H9 (cell line): Measurements from ENCODE around the gene ELOA. TPM values are rescaled to one million over a fixed set of nuclear protein-coding genes. Genes with fewer than 3 reads are reported as not detected.

ENCODE experiments used
- DNase-seq: peaks from one replicate; pipeline ENCODE4 v3.0.0-alpha.2; 2017
- H2AFZ ChIP-seq: one replicate; pipeline ENCODE4 v1.6.1; 2013; ENCODE audit warnings: mild to moderate bottlenecking, low read length, control low read depth, moderate library complexity
- H2AK5ac ChIP-seq: 2 replicates; pipeline ENCODE4 v1.6.1; 2013; ENCODE audit warnings: low read length, control low read depth, mixed read lengths; ENCODE audit not compliant: insufficient read length
- H2BK120ac ChIP-seq: one replicate; pipeline ENCODE4 v1.6.1; 2013; ENCODE audit warnings: low read depth, mild to moderate bottlenecking, low read length, control low read depth, inconsistent platforms; ENCODE audit not compliant: poor library complexity, severe bottlenecking
- H2BK12ac ChIP-seq: 2 replicates; pipeline ENCODE4 v1.6.1; 2013; ENCODE audit warnings: low read length, control low read depth, mixed read lengths, low read depth; ENCODE audit not compliant: insufficient read length
- H2BK15ac ChIP-seq: 2 replicates; pipeline ENCODE4 v1.6.1; 2013; ENCODE audit warnings: low read depth, low read length, control low read depth
- H2BK20ac ChIP-seq: one replicate; pipeline ENCODE4 v1.6.1; 2013; ENCODE audit warnings: low read depth, mild to moderate bottlenecking, low read length, control low read depth, inconsistent platforms; ENCODE audit not compliant: poor library complexity, severe bottlenecking
- H2BK5ac ChIP-seq: 2 replicates; pipeline ENCODE4 v1.6.1; 2013; ENCODE audit warnings: low read length, control low read depth, mixed read lengths; ENCODE audit not compliant: insufficient read length
- H3K14ac ChIP-seq: 2 replicates; pipeline ENCODE4 v1.6.1; 2013; ENCODE audit warnings: low read length, control low read depth; ENCODE audit not compliant: insufficient read depth
- H3K18ac ChIP-seq: 2 replicates; pipeline ENCODE4 v1.6.1; 2013; ENCODE audit warnings: low read depth, mild to moderate bottlenecking, mixed read lengths, low read length, control low read depth; ENCODE audit not compliant: insufficient read length
- H3K23ac ChIP-seq: 2 replicates; pipeline ENCODE4 v1.6.1; 2013; ENCODE audit warnings: low read length, control low read depth, mixed read lengths, low read depth; ENCODE audit not compliant: insufficient read length
- H3K23me2 ChIP-seq: 2 replicates; pipeline ENCODE4 v1.6.1; 2013; ENCODE audit warnings: low read depth, mild to moderate bottlenecking, mixed read lengths, low read length, control low read depth; ENCODE audit not compliant: insufficient read length, poor library complexity, severe bottlenecking
- H3K27ac ChIP-seq: 2 replicates; pipeline ENCODE4 v1.5.1; 2013; ENCODE audit warnings: low read length, control low read depth, mixed read lengths, low read depth; ENCODE audit not compliant: insufficient read length
- H3K27me3 ChIP-seq: 2 replicates; pipeline ENCODE4 v1.6.1; 2013; ENCODE audit warnings: low read length, control low read depth, inconsistent platforms; ENCODE audit not compliant: insufficient read depth
- H3K4ac ChIP-seq: 2 replicates; pipeline ENCODE4 v1.6.1; 2013; ENCODE audit warnings: low read depth, mild to moderate bottlenecking, control low read depth, inconsistent platforms, low read length, moderate library complexity
- H3K4me1 ChIP-seq: 2 replicates; pipeline ENCODE4 v1.6.1; 2013; ENCODE audit warnings: low read length, control low read depth, inconsistent platforms; ENCODE audit not compliant: insufficient read depth
- H3K4me2 ChIP-seq: 2 replicates; pipeline ENCODE4 v1.6.1; 2013; ENCODE audit warnings: low read length, control low read depth, mixed read lengths; ENCODE audit not compliant: insufficient read length, insufficient read depth
- H3K56ac ChIP-seq: 2 replicates; pipeline ENCODE4 v1.6.1; 2013; ENCODE audit warnings: low read depth, mild to moderate bottlenecking, mixed read lengths, low read length, control low read depth; ENCODE audit not compliant: insufficient read length
- H3K79me1 ChIP-seq: 2 replicates; pipeline ENCODE4 v1.6.1; 2013; ENCODE audit warnings: low read depth, mild to moderate bottlenecking, moderate library complexity, low read length, control low read depth, inconsistent platforms; ENCODE audit not compliant: insufficient read depth, poor library complexity, severe bottlenecking
- H3K79me2 ChIP-seq: 2 replicates; pipeline ENCODE4 v1.6.1; 2013; ENCODE audit warnings: low read length, control low read depth, inconsistent platforms; ENCODE audit not compliant: insufficient read depth
- H3K9ac ChIP-seq: 2 replicates; pipeline ENCODE4 v1.6.1; 2013; ENCODE audit warnings: low read length, control low read depth, mixed read lengths; ENCODE audit not compliant: insufficient read length; ENCODE audit errors: extremely low read depth
- H3K9me3 ChIP-seq: one replicate; pipeline ENCODE4 v1.6.1; 2013; ENCODE audit warnings: low read depth, low read length, inconsistent platforms; ENCODE audit not compliant: control insufficient read depth
- H3T11ph ChIP-seq: one replicate; pipeline ENCODE4 v1.6.1; 2013; ENCODE audit warnings: mild to moderate bottlenecking, low read length, control low read depth, inconsistent platforms
- H4K20me1 ChIP-seq: one replicate; pipeline ENCODE4 v1.6.1; 2013; ENCODE audit not compliant: control insufficient read depth, insufficient read length, insufficient read depth
- H4K5ac ChIP-seq: 2 replicates; pipeline ENCODE4 v1.6.1; 2013; ENCODE audit warnings: low read depth, mild to moderate bottlenecking, mixed read lengths, low read length, control low read depth; ENCODE audit not compliant: insufficient read length
- H4K8ac ChIP-seq: replicated peaks from 2 replicates; pipeline ENCODE4 v1.6.1; 2013; ENCODE audit warnings: low read length, control low read depth, mixed read lengths, low read depth; ENCODE audit not compliant: insufficient read length
- H4K91ac ChIP-seq: 2 replicates; pipeline ENCODE4 v1.6.1; 2013; ENCODE audit warnings: low read depth, mild to moderate bottlenecking, moderate library complexity, mixed read lengths, low read length, control low read depth; ENCODE audit not compliant: insufficient read length
- H3K27ac Mint-ChIP-seq, 3 experiments: 2 replicates in 2 of 3; 3 replicates in 1 of 3; pipeline ENCODE4 v1.8.0; 2020 to 2021; ENCODE audit warnings: mixed read lengths in 3 of 3, mild to moderate bottlenecking in 1 of 3, moderate library complexity in 1 of 3
- H3K27me3 Mint-ChIP-seq: 2 replicates; pipeline ENCODE4 v1.8.0; 2021; ENCODE audit warnings: low read depth, mild to moderate bottlenecking, moderate library complexity, mixed read lengths
- H3K36me3 Mint-ChIP-seq, 3 experiments: 2 replicates in 2 of 3; 3 replicates in 1 of 3; pipeline ENCODE4 v1.8.0; 2020 to 2021; ENCODE audit warnings: low read depth in 3 of 3, mixed read lengths in 3 of 3; ENCODE audit not compliant: insufficient read depth in 1 of 3
- H3K4me1 Mint-ChIP-seq, 2 experiments: 2 replicates each; pipeline ENCODE4 v1.8.0; 2020; ENCODE audit warnings: mixed read lengths in 2 of 2
- H3K4me3 Mint-ChIP-seq, 2 experiments: 2 replicates in 1 of 2; 3 replicates in 1 of 2; pipeline ENCODE4 v1.8.0; 2020 to 2021; ENCODE audit warnings: mild to moderate bottlenecking in 2 of 2, mixed read lengths in 2 of 2, moderate library complexity in 1 of 2
- H3K9me3 Mint-ChIP-seq, 2 experiments: 2 replicates in 1 of 2; 3 replicates in 1 of 2; pipeline ENCODE4 v1.8.0; 2020; ENCODE audit warnings: mild to moderate bottlenecking in 2 of 2, mixed read lengths in 2 of 2, moderate library complexity in 1 of 2
- WGBS: extraction: QIAGEN DNeasy Blood & Tissue Kit; methylation state at CpG from one replicate; pipeline ENCODE4 v1.1.7; 2013; ENCODE audit warnings: missing lambda C conversion rate, low lambda C conversion rate, mixed read lengths; ENCODE audit not compliant: insufficient read length; ENCODE audit errors: extremely low coverage; 5-methylcytosine and 5-hydroxymethylcytosine counted together
- total RNA-seq: library from RNA; stranded (reverse); gene quantifications from 2 replicates; pipeline ENCODE4 v1.2.1, GENCODE V29; 2021
- TF ChIP-seq, protein P1 (sequence below): fragments of 200-600 bp; sonication (generic); conservative IDR thresholded peaks from 3 replicates; pipeline ENCODE4 v1.8.0; 2021; ENCODE audit warnings: antibody characterized with exemption, mild to moderate bottlenecking

ELOA gene
- total RNA-seq, 1 experiment from 2014 or later: 66.2 TPM

DNA sequence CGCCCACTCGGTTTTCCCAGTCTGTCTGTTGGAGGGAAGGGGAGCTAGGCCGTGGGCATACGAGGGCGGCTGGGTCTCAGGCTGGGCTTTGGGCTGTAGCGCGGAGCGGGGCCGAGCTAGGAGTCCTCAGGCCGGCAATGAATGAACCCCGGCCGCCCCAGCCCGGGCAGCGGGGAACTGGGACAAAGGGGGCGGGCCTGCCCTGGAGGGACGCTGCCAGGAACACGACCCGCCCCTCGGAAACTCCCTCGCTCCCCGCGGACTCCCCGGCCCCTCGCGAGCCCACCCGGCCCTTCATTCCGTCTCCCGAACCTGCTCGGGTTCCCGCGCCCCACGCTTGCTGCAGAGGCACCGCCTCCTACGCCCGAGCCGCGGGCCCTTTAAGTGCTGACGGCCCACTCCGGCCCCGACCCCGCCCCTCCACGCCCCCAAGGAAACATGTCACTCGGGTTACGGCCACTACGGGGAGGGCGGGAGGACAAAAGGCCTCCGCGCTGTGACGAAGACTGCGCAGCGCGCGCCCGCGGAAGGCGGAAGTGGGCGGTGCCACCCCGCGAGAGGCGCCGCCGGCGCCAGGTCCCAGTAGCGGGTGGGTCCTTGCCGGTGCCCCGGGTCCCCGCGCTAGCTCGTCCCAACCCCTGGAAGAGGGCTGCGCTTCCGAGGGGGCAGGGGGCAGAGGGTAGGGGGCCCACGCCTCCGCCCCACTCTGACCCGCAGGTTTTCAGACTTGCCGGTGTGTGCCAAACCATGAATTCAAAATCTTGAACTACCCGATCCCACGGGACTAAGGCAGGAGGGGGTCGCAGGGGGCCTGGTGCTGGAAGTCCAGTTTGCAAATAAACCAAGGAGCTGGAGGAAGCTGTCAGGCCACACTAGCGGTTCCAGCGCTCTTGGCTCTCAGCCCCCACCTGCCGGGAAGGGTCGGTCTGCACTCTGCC lies 57.4 kb downstream of the ELOA start, which contains the start of gene GALE:
TSS of gene GALE (minus strand) at position 355 of the 938 bp plus-strand sequence. CDS start 1,747 bp downstream, outside the sequence.
- H2BK15ac ChIP-seq: no peak within 1 kb of the TSS
- H3K4me1 Mint-ChIP-seq: peaks cover 9 to 11% of the 10 kb centered on the region in 2 experiments
- WGBS: no CpG with 5 or more reads among the region's 82 CpGs
- H3K27ac Mint-ChIP-seq: peak within 1 kb of the TSS in 2 of 3 experiments; percentile 41 to 99; a peak in 3 of 7 replicates
- H3K56ac ChIP-seq: no peak within 1 kb of the TSS
- no peak within 1 kb of the TSS for H3K4ac ChIP-seq
- no peaks in the 10 kb centered on the region for H4K20me1 ChIP-seq
- no peak within 1 kb of the TSS for H3K27ac ChIP-seq
- H3K18ac ChIP-seq: peak within 1 kb of the TSS; percentile 18
- H3K79me1 ChIP-seq: no peaks in the 10 kb centered on the region
- peak within 1 kb of the TSS; percentile 85 for H3K4me2 ChIP-seq
- peak within 1 kb of the TSS; percentile 90 to 91 for H3K4me3 Mint-ChIP-seq
- H2BK12ac ChIP-seq: no peak within 1 kb of the TSS
- H3K79me2 ChIP-seq: no peaks in the 10 kb centered on the region
- H3K23me2 ChIP-seq: peaks cover 11% of the 10 kb centered on the region
- no peak within 1 kb of the TSS for H4K8ac ChIP-seq
- no peaks in the 10 kb centered on the region; the same call in 1 of the 2 replicates for H3K4me1 ChIP-seq
- peak within 1 kb of the TSS; percentile 44 for H3K14ac ChIP-seq
- no peak within 1 kb of the TSS for H2BK20ac ChIP-seq
- peak within 1 kb of the TSS; percentile 36 for H3K9ac ChIP-seq
- peaks cover 8% of the 10 kb centered on the region for H3K27me3 Mint-ChIP-seq
- H3K23ac ChIP-seq: no peak within 1 kb of the TSS
- H3K36me3 Mint-ChIP-seq: peaks cover 2 to 26% (median 16%) of the 10 kb centered on the region in 3 experiments; a peak in 5 of 7 replicates
- no peak within 1 kb of the TSS for H4K91ac ChIP-seq
- H2AK5ac ChIP-seq: no peak within 1 kb of the TSS
- no peaks in the 10 kb centered on the region for H3K9me3 Mint-ChIP-seq
- H2BK5ac ChIP-seq: no peak within 1 kb of the TSS
- TF ChIP-seq, protein P1, sequence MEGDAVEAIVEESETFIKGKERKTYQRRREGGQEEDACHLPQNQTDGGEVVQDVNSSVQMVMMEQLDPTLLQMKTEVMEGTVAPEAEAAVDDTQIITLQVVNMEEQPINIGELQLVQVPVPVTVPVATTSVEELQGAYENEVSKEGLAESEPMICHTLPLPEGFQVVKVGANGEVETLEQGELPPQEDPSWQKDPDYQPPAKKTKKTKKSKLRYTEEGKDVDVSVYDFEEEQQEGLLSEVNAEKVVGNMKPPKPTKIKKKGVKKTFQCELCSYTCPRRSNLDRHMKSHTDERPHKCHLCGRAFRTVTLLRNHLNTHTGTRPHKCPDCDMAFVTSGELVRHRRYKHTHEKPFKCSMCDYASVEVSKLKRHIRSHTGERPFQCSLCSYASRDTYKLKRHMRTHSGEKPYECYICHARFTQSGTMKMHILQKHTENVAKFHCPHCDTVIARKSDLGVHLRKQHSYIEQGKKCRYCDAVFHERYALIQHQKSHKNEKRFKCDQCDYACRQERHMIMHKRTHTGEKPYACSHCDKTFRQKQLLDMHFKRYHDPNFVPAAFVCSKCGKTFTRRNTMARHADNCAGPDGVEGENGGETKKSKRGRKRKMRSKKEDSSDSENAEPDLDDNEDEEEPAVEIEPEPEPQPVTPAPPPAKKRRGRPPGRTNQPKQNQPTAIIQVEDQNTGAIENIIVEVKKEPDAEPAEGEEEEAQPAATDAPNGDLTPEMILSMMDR: no peak
- H2AFZ ChIP-seq: no peak within 1 kb of the TSS
- no peaks in the 10 kb centered on the region for H3K9me3 ChIP-seq
- H4K5ac ChIP-seq: no peak within 1 kb of the TSS
- DNase-seq: peak; percentile 90
- no peaks in the 10 kb centered on the region for H3K27me3 ChIP-seq
- no peak within 1 kb of the TSS for H3T11ph ChIP-seq
- H2BK120ac ChIP-seq: no peak within 1 kb of the TSS
